NK-92 (cell line): ENCODE measurements around the gene LRMDA.
"Not testable (repeated sequence)": the region's sequence is repeated elsewhere in the genome, so short reads cannot be mapped to it uniquely, and the experiment has no call there.

Source experiments
- DNase-seq: peaks from one replicate; lab custom pipeline; 2025; ENCODE audit not compliant: unreplicated experiment; lab: John Stamatoyannopoulos, UW

The LRMDA gene

GRCh38 chr10:76584466-76584865 lies 1153.0 kb downstream of the LRMDA start:
- not testable (repeated sequence) for DNase-seq
